NOMO-1 (cell line): ENCODE measurements around the gene CEP112.

ENCODE experiments used
- DNase-seq, 2 experiments: peaks; one replicate each; lab custom pipeline; 2025; ENCODE audit not compliant: unreplicated experiment in 2 of 2; lab: John Stamatoyannopoulos, UW

The CEP112 gene

GRCh38 chr17:66211047-66211810 is 19.3 kb upstream of the CEP112 start:
- DNase-seq, result no peak

GRCh38 chr17:66210208-66210574 is 18.3 kb upstream of the CEP112 start:
- no peak for DNase-seq

- DNase-seq, result no peak
These were observed 16.0 kb upstream of the CEP112 start for GRCh38 chr17:66207936-66208335.

- no peak for DNase-seq
These were observed 11.5 kb upstream of the CEP112 start for GRCh38 chr17:66203274-66204015.

- peak; percentile 8 to 20 for DNase-seq
These were observed 8.8 kb upstream of the CEP112 start for GRCh38 chr17:66200685-66201092.

GRCh38 chr17:66198242-66198641 is 6.3 kb upstream of the CEP112 start:
- DNase-seq, result no peak

GRCh38 chr17:66192378-66192687 is 400 bp upstream of the CEP112 start:
- peak in 1 of 2 experiments; percentile 46 for DNase-seq

- DNase-seq, result no peak
These were observed 968 bp downstream of the CEP112 start for GRCh38 chr17:66190738-66191592.

- DNase-seq, result no peak
These were observed 4.2 kb downstream of the CEP112 start for GRCh38 chr17:66187718-66188117.

GRCh38 chr17:66185862-66186261 is 6.1 kb downstream of the CEP112 start:
- DNase-seq, result no peak

- DNase-seq, result no peak
These were observed 7.5 kb downstream of the CEP112 start for GRCh38 chr17:66184392-66184791.

- no peak for DNase-seq
These were observed 8.4 kb downstream of the CEP112 start for GRCh38 chr17:66183529-66183928.

GRCh38 chr17:66178642-66179041 is 13.3 kb downstream of the CEP112 start:
- DNase-seq, result no peak

GRCh38 chr17:66177048-66177447 is 14.9 kb downstream of the CEP112 start:
- no peak for DNase-seq

GRCh38 chr17:66175892-66176291 is 16.0 kb downstream of the CEP112 start:
- no peak for DNase-seq

GRCh38 chr17:66172691-66173223 is 19.2 kb downstream of the CEP112 start:
- DNase-seq, result no peak

- DNase-seq, result no peak
These were observed 19.8 kb downstream of the CEP112 start for GRCh38 chr17:66172144-66172543.

- DNase-seq, result no peak
These were observed 20.2 kb downstream of the CEP112 start for GRCh38 chr17:66171692-66172091.

- DNase-seq, result no peak
These were observed 20.8 kb downstream of the CEP112 start for GRCh38 chr17:66171172-66171571.

GRCh38 chr17:66169839-66170238 is 22.1 kb downstream of the CEP112 start:
- DNase-seq, result no peak

GRCh38 chr17:66167189-66167815 is 24.6 kb downstream of the CEP112 start:
- DNase-seq, result no peak
